H9 (cell line): ENCODE measurements around the gene NSG1. TPM values are rescaled to one million over a fixed set of nuclear protein-coding genes. Genes with fewer than 3 reads are reported as not detected.

Source experiments
- DNase-seq: peaks from one replicate; pipeline ENCODE4 v3.0.0-alpha.2; 2017
- H2AFZ ChIP-seq: one replicate; pipeline ENCODE4 v1.6.1; 2013; ENCODE audit warnings: mild to moderate bottlenecking, low read length, control low read depth, moderate library complexity
- H2AK5ac ChIP-seq: 2 replicates; pipeline ENCODE4 v1.6.1; 2013; ENCODE audit warnings: low read length, control low read depth, mixed read lengths; ENCODE audit not compliant: insufficient read length
- H2BK120ac ChIP-seq: one replicate; pipeline ENCODE4 v1.6.1; 2013; ENCODE audit warnings: low read depth, mild to moderate bottlenecking, low read length, control low read depth, inconsistent platforms; ENCODE audit not compliant: poor library complexity, severe bottlenecking
- H2BK12ac ChIP-seq: 2 replicates; pipeline ENCODE4 v1.6.1; 2013; ENCODE audit warnings: low read length, control low read depth, mixed read lengths, low read depth; ENCODE audit not compliant: insufficient read length
- H2BK15ac ChIP-seq: 2 replicates; pipeline ENCODE4 v1.6.1; 2013; ENCODE audit warnings: low read depth, low read length, control low read depth
- H2BK20ac ChIP-seq: one replicate; pipeline ENCODE4 v1.6.1; 2013; ENCODE audit warnings: low read depth, mild to moderate bottlenecking, low read length, control low read depth, inconsistent platforms; ENCODE audit not compliant: poor library complexity, severe bottlenecking
- H2BK5ac ChIP-seq: 2 replicates; pipeline ENCODE4 v1.6.1; 2013; ENCODE audit warnings: low read length, control low read depth, mixed read lengths; ENCODE audit not compliant: insufficient read length
- H3K14ac ChIP-seq: 2 replicates; pipeline ENCODE4 v1.6.1; 2013; ENCODE audit warnings: low read length, control low read depth; ENCODE audit not compliant: insufficient read depth
- H3K18ac ChIP-seq: 2 replicates; pipeline ENCODE4 v1.6.1; 2013; ENCODE audit warnings: low read depth, mild to moderate bottlenecking, mixed read lengths, low read length, control low read depth; ENCODE audit not compliant: insufficient read length
- H3K23ac ChIP-seq: 2 replicates; pipeline ENCODE4 v1.6.1; 2013; ENCODE audit warnings: low read length, control low read depth, mixed read lengths, low read depth; ENCODE audit not compliant: insufficient read length
- H3K23me2 ChIP-seq: 2 replicates; pipeline ENCODE4 v1.6.1; 2013; ENCODE audit warnings: low read depth, mild to moderate bottlenecking, mixed read lengths, low read length, control low read depth; ENCODE audit not compliant: insufficient read length, poor library complexity, severe bottlenecking
- H3K27ac ChIP-seq: 2 replicates; pipeline ENCODE4 v1.5.1; 2013; ENCODE audit warnings: low read length, control low read depth, mixed read lengths, low read depth; ENCODE audit not compliant: insufficient read length
- H3K27me3 ChIP-seq: 2 replicates; pipeline ENCODE4 v1.6.1; 2013; ENCODE audit warnings: low read length, control low read depth, inconsistent platforms; ENCODE audit not compliant: insufficient read depth
- H3K4ac ChIP-seq: 2 replicates; pipeline ENCODE4 v1.6.1; 2013; ENCODE audit warnings: low read depth, mild to moderate bottlenecking, control low read depth, inconsistent platforms, low read length, moderate library complexity
- H3K4me1 ChIP-seq: 2 replicates; pipeline ENCODE4 v1.6.1; 2013; ENCODE audit warnings: low read length, control low read depth, inconsistent platforms; ENCODE audit not compliant: insufficient read depth
- H3K4me2 ChIP-seq: 2 replicates; pipeline ENCODE4 v1.6.1; 2013; ENCODE audit warnings: low read length, control low read depth, mixed read lengths; ENCODE audit not compliant: insufficient read length, insufficient read depth
- H3K56ac ChIP-seq: 2 replicates; pipeline ENCODE4 v1.6.1; 2013; ENCODE audit warnings: low read depth, mild to moderate bottlenecking, mixed read lengths, low read length, control low read depth; ENCODE audit not compliant: insufficient read length
- H3K79me1 ChIP-seq: 2 replicates; pipeline ENCODE4 v1.6.1; 2013; ENCODE audit warnings: low read depth, mild to moderate bottlenecking, moderate library complexity, low read length, control low read depth, inconsistent platforms; ENCODE audit not compliant: insufficient read depth, poor library complexity, severe bottlenecking
- H3K79me2 ChIP-seq: 2 replicates; pipeline ENCODE4 v1.6.1; 2013; ENCODE audit warnings: low read length, control low read depth, inconsistent platforms; ENCODE audit not compliant: insufficient read depth
- H3K9ac ChIP-seq: 2 replicates; pipeline ENCODE4 v1.6.1; 2013; ENCODE audit warnings: low read length, control low read depth, mixed read lengths; ENCODE audit not compliant: insufficient read length; ENCODE audit errors: extremely low read depth
- H3K9me3 ChIP-seq: one replicate; pipeline ENCODE4 v1.6.1; 2013; ENCODE audit warnings: low read depth, low read length, inconsistent platforms; ENCODE audit not compliant: control insufficient read depth
- H3T11ph ChIP-seq: one replicate; pipeline ENCODE4 v1.6.1; 2013; ENCODE audit warnings: mild to moderate bottlenecking, low read length, control low read depth, inconsistent platforms
- H4K20me1 ChIP-seq: one replicate; pipeline ENCODE4 v1.6.1; 2013; ENCODE audit not compliant: control insufficient read depth, insufficient read length, insufficient read depth
- H4K5ac ChIP-seq: 2 replicates; pipeline ENCODE4 v1.6.1; 2013; ENCODE audit warnings: low read depth, mild to moderate bottlenecking, mixed read lengths, low read length, control low read depth; ENCODE audit not compliant: insufficient read length
- H4K8ac ChIP-seq: replicated peaks from 2 replicates; pipeline ENCODE4 v1.6.1; 2013; ENCODE audit warnings: low read length, control low read depth, mixed read lengths, low read depth; ENCODE audit not compliant: insufficient read length
- H4K91ac ChIP-seq: 2 replicates; pipeline ENCODE4 v1.6.1; 2013; ENCODE audit warnings: low read depth, mild to moderate bottlenecking, moderate library complexity, mixed read lengths, low read length, control low read depth; ENCODE audit not compliant: insufficient read length
- H3K27ac Mint-ChIP-seq, 3 experiments: 2 replicates in 2 of 3; 3 replicates in 1 of 3; pipeline ENCODE4 v1.8.0; 2020 to 2021; ENCODE audit warnings: mixed read lengths in 3 of 3, mild to moderate bottlenecking in 1 of 3, moderate library complexity in 1 of 3
- H3K27me3 Mint-ChIP-seq: 2 replicates; pipeline ENCODE4 v1.8.0; 2021; ENCODE audit warnings: low read depth, mild to moderate bottlenecking, moderate library complexity, mixed read lengths
- H3K36me3 Mint-ChIP-seq, 3 experiments: 2 replicates in 2 of 3; 3 replicates in 1 of 3; pipeline ENCODE4 v1.8.0; 2020 to 2021; ENCODE audit warnings: low read depth in 3 of 3, mixed read lengths in 3 of 3; ENCODE audit not compliant: insufficient read depth in 1 of 3
- H3K4me1 Mint-ChIP-seq, 2 experiments: 2 replicates each; pipeline ENCODE4 v1.8.0; 2020; ENCODE audit warnings: mixed read lengths in 2 of 2
- H3K4me3 Mint-ChIP-seq, 2 experiments: 2 replicates in 1 of 2; 3 replicates in 1 of 2; pipeline ENCODE4 v1.8.0; 2020 to 2021; ENCODE audit warnings: mild to moderate bottlenecking in 2 of 2, mixed read lengths in 2 of 2, moderate library complexity in 1 of 2
- H3K9me3 Mint-ChIP-seq, 2 experiments: 2 replicates in 1 of 2; 3 replicates in 1 of 2; pipeline ENCODE4 v1.8.0; 2020; ENCODE audit warnings: mild to moderate bottlenecking in 2 of 2, mixed read lengths in 2 of 2, moderate library complexity in 1 of 2
- WGBS: extraction: QIAGEN DNeasy Blood & Tissue Kit; methylation state at CpG from one replicate; pipeline ENCODE4 v1.1.7; 2013; ENCODE audit warnings: missing lambda C conversion rate, low lambda C conversion rate, mixed read lengths; ENCODE audit not compliant: insufficient read length; ENCODE audit errors: extremely low coverage; 5-methylcytosine and 5-hydroxymethylcytosine counted together
- total RNA-seq: library from RNA; stranded (reverse); gene quantifications from 2 replicates; pipeline ENCODE4 v1.2.1, GENCODE V29; 2021
- TF ChIP-seq, protein P1 (sequence below): fragments of 200-600 bp; sonication (generic); conservative IDR thresholded peaks from 3 replicates; pipeline ENCODE4 v1.8.0; 2021; ENCODE audit warnings: antibody characterized with exemption, mild to moderate bottlenecking

Gene NSG1
- total RNA-seq, 1 experiment from 2014 or later = 9.3 TPM

DNA sequence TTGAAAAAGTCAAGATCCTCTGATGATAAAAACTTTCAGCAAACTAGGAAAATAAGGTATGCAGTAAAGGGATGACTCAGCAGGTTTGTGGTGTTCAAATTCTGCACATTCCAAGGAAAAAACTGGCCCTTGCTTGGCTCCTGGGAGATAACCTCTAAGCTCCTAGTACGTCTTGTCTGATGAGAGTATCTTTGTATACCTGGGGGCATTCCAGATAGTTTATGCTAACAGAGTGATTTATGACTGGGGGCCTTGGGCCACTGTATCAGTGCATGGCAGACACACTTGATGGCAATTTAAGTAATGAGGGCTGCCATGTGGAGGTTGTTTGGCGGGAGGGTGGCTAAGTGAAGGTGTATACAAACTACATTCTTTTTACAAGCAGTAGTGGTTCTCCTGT is 56.9 kb downstream of the NSG1 start:
- peak overlapping the region in 2 of 3 experiments; percentile 14 to 72; a peak in 3 of 7 replicates for H3K27ac Mint-ChIP-seq
- no peak overlapping the region for H2BK120ac ChIP-seq
- no peak overlapping the region for H3K9ac ChIP-seq
- H3K79me1 ChIP-seq = no peaks in the 10 kb centered on the region
- H3K79me2 ChIP-seq = no peaks in the 10 kb centered on the region
- H2AFZ ChIP-seq = no peak overlapping the region
- H4K20me1 ChIP-seq = no peaks in the 10 kb centered on the region
- H3K27ac ChIP-seq = no peak overlapping the region
- H3K4me1 Mint-ChIP-seq = peaks cover 7 to 9% of the 10 kb centered on the region in 2 experiments; a peak in 3 of 4 replicates
- H3K36me3 Mint-ChIP-seq = peaks cover 0 to 1% (median 0%) of the 10 kb centered on the region in 3 experiments; a peak in 2 of 7 replicates
- TF ChIP-seq, protein P1, sequence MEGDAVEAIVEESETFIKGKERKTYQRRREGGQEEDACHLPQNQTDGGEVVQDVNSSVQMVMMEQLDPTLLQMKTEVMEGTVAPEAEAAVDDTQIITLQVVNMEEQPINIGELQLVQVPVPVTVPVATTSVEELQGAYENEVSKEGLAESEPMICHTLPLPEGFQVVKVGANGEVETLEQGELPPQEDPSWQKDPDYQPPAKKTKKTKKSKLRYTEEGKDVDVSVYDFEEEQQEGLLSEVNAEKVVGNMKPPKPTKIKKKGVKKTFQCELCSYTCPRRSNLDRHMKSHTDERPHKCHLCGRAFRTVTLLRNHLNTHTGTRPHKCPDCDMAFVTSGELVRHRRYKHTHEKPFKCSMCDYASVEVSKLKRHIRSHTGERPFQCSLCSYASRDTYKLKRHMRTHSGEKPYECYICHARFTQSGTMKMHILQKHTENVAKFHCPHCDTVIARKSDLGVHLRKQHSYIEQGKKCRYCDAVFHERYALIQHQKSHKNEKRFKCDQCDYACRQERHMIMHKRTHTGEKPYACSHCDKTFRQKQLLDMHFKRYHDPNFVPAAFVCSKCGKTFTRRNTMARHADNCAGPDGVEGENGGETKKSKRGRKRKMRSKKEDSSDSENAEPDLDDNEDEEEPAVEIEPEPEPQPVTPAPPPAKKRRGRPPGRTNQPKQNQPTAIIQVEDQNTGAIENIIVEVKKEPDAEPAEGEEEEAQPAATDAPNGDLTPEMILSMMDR = no peak
- peaks cover 2% of the 10 kb centered on the region; the same call in 1 of the 2 replicates for H3K4me1 ChIP-seq
- no peaks in the 10 kb centered on the region for H3K9me3 ChIP-seq
- H4K91ac ChIP-seq = no peak overlapping the region
- H3K4me3 Mint-ChIP-seq = no peak overlapping the region
- no peak overlapping the region for H3K56ac ChIP-seq
- no peaks in the 10 kb centered on the region; a peak in 2 of 5 replicates for H3K9me3 Mint-ChIP-seq
- H4K5ac ChIP-seq = no peak overlapping the region
- H3T11ph ChIP-seq = no peak overlapping the region
- no peaks in the 10 kb centered on the region for H3K27me3 ChIP-seq
- no peaks in the 10 kb centered on the region for H3K27me3 Mint-ChIP-seq
- H3K4me2 ChIP-seq = no peak overlapping the region
- H2BK15ac ChIP-seq = no peak overlapping the region
- no peak overlapping the region for H2BK20ac ChIP-seq
- no peaks in the 10 kb centered on the region for H3K23me2 ChIP-seq
- H4K8ac ChIP-seq = no peak overlapping the region
- H3K14ac ChIP-seq = no peak overlapping the region
- H2AK5ac ChIP-seq = no peak overlapping the region
- no peak overlapping the region for H3K4ac ChIP-seq
- DNase-seq = no peak
- H3K23ac ChIP-seq = no peak overlapping the region
- no peak overlapping the region for H3K18ac ChIP-seq
- no CpG with 5 or more reads among the region's 2 CpGs for WGBS
- no peak overlapping the region for H2BK5ac ChIP-seq
- no peak overlapping the region for H2BK12ac ChIP-seq
